ENCODE results near the gene TARDBP.
"Not testable (repeated sequence)": the region's sequence is repeated elsewhere in the genome, so short reads cannot be mapped to it uniquely, and the experiment has no call there.

Gene TARDBP

GRCh38 chr1:11061652-11062365 is 49.4 kb downstream of the TARDBP start:
- DNase-seq: no peak

- DNase-seq: peak; percentile 74
Observed at GRCh38 chr1:11062965-11063401, 50.5 kb downstream of the TARDBP start.

- DNase-seq: not testable (repeated sequence)
Observed at GRCh38 chr1:11063937-11064537, 51.6 kb downstream of the TARDBP start.

- DNase-seq: no peak
Observed at GRCh38 chr1:11064942-11065341, 52.5 kb downstream of the TARDBP start.

GRCh38 chr1:11065796-11066195 is 53.3 kb downstream of the TARDBP start:
- DNase-seq: no peak

GRCh38 chr1:11067716-11068599 is 55.5 kb downstream of the TARDBP start:
- DNase-seq: no peak

- DNase-seq: no peak
Observed at GRCh38 chr1:11068600-11069473, 56.4 kb downstream of the TARDBP start.

- no peak for DNase-seq
Observed at GRCh38 chr1:11070876-11071275, 58.4 kb downstream of the TARDBP start.

GRCh38 chr1:11071463-11072215 is 59.2 kb downstream of the TARDBP start:
- peak; percentile 83 for DNase-seq

- peak; percentile 70 for DNase-seq
Observed at GRCh38 chr1:11072216-11072917, 59.9 kb downstream of the TARDBP start.

GRCh38 chr1:11073398-11073797 is 60.9 kb downstream of the TARDBP start:
- not testable (repeated sequence) for DNase-seq

Data from NCI-H1105 treated with DMSO at 0.1 percent for 48 hours (cell line).